Neural cell (in vitro differentiated cells): ENCODE results near the gene ELMO1. TPM values are rescaled to one million over a fixed set of nuclear protein-coding genes. Genes with fewer than 3 reads are reported as not detected.

Experiments
- H2AFZ ChIP-seq: fragments of 200-600, 300-800 bp; sonication (generic), shearing (Covaris generic); 2 replicates; pipeline ENCODE4 v1.6.0; 2014; ENCODE audit warnings: low read depth, mild to moderate bottlenecking, antibody characterized with exemption, low read length, moderate library complexity
- H3F3A ChIP-seq: fragments of 200-600 bp; shearing (Covaris generic); 2 replicates; pipeline ENCODE4 v1.6.1; 2016; ENCODE audit warnings: mild to moderate bottlenecking, moderate library complexity, mixed read lengths, antibody characterized with exemption, low read length; ENCODE audit not compliant: insufficient read depth, poor library complexity, severe bottlenecking
- H3K27ac ChIP-seq: fragments of 200-600, 300-800 bp; sonication (generic), shearing (Covaris generic); 2 replicates; pipeline ENCODE4 v1.5.1; 2014; ENCODE audit warnings: mild to moderate bottlenecking, low read length, moderate library complexity
- H3K27me3 ChIP-seq: fragments of 300-800, 200-600 bp; sonication (generic), shearing (Covaris generic); 2 replicates; pipeline ENCODE4 v1.6.0; 2014; ENCODE audit warnings: mild to moderate bottlenecking, low read depth, low read length, moderate library complexity; ENCODE audit not compliant: insufficient read depth
- H3K36me3 ChIP-seq: fragments of 300-800, 200-600 bp; sonication (generic), shearing (Covaris generic); 2 replicates; pipeline ENCODE4 v1.5.1; 2014; ENCODE audit warnings: mild to moderate bottlenecking, antibody characterized with exemption, low read length, moderate library complexity; ENCODE audit not compliant: insufficient read depth
- H3K4me2 ChIP-seq: fragments of 300-800, 200-600 bp; sonication (generic), shearing (Covaris generic); 2 replicates; pipeline ENCODE4 v1.6.0; 2014; ENCODE audit warnings: mild to moderate bottlenecking, low read length
- H3K4me3 ChIP-seq: fragments of 300-800, 200-600 bp; sonication (generic), shearing (Covaris generic); 2 replicates; pipeline ENCODE4 v1.5.1; 2014; ENCODE audit warnings: mild to moderate bottlenecking, low read length, moderate library complexity
- H3K79me2 ChIP-seq: fragments of 200-600 bp; shearing (Covaris generic); replicated peaks from 2 replicates; pipeline ENCODE4 v1.6.0; 2014; ENCODE audit warnings: mild to moderate bottlenecking, low read length, moderate library complexity; ENCODE audit not compliant: insufficient read depth
- H3K9ac ChIP-seq: fragments of 300-800, 200-600 bp; sonication (generic), shearing (Covaris generic); 2 replicates; pipeline ENCODE4 v1.6.1; 2016; ENCODE audit warnings: mild to moderate bottlenecking, low read length, mixed read lengths
- H3K9me2 ChIP-seq: fragments of 200-600 bp; shearing (Covaris generic); 2 replicates; pipeline ENCODE4 v1.6.1; 2016; ENCODE audit warnings: mild to moderate bottlenecking, low read length, mixed read lengths; ENCODE audit not compliant: insufficient read depth
- H3K9me3 ChIP-seq: fragments of 200-600, 300-800 bp; sonication (generic), shearing (Covaris generic); 2 replicates; pipeline ENCODE4 v1.6.1; 2016; ENCODE audit warnings: mild to moderate bottlenecking, mixed run types, low read length, moderate library complexity, mixed read lengths
- H4K20me1 ChIP-seq: fragments of 200-600 bp; shearing (Covaris generic); 2 replicates; pipeline ENCODE4 v1.6.1; 2016; ENCODE audit warnings: mild to moderate bottlenecking, mixed run types; ENCODE audit not compliant: insufficient read depth
- CTCF ChIP-seq: fragments of 450-650 bp; IDR thresholded peaks from 2 replicates; pipeline ENCODE4 v1.5.1; 2014; ENCODE audit warnings: antibody characterized with exemption, mild to moderate bottlenecking, moderate library complexity; ENCODE audit not compliant: poor library complexity, severe bottlenecking
- EP300 ChIP-seq: fragments of 450-650 bp; conservative IDR thresholded peaks from 2 replicates; pipeline ENCODE4 v1.6.1; 2014; ENCODE audit warnings: antibody characterized with exemption, mild to moderate bottlenecking, moderate library complexity; ENCODE audit not compliant: poor library complexity, severe bottlenecking
- EZH2 ChIP-seq: fragments of 200-600, 300-800 bp; shearing (Covaris generic), sonication (generic); IDR thresholded peaks from 2 replicates; pipeline ENCODE4 v1.6.1; 2014; ENCODE audit warnings: antibody characterized with exemption, low read length, borderline replicate concordance, mild to moderate bottlenecking; ENCODE audit not compliant: insufficient read depth, poor library complexity, severe bottlenecking
- MXI1 ChIP-seq: fragments of 450-650 bp; conservative IDR thresholded peaks from 2 replicates; pipeline ENCODE4 v1.6.1; 2014; ENCODE audit warnings: antibody characterized with exemption, mild to moderate bottlenecking; ENCODE audit not compliant: poor library complexity, severe bottlenecking
- POLR2AphosphoS5 ChIP-seq: IDR thresholded peaks from 2 replicates; pipeline ENCODE4 v1.6.1; 2012
- RAD21 ChIP-seq: fragments of 450-650 bp; conservative IDR thresholded peaks from 2 replicates; pipeline ENCODE4 v1.6.1; 2014; ENCODE audit warnings: antibody characterized with exemption, mild to moderate bottlenecking, moderate library complexity
- REST ChIP-seq: IDR thresholded peaks from 2 replicates; pipeline ENCODE4 v1.6.1; 2012; ENCODE audit warnings: borderline replicate concordance
- SMC3 ChIP-seq: fragments of 450-650 bp; conservative IDR thresholded peaks from 2 replicates; pipeline ENCODE4 v1.6.1; 2014; ENCODE audit warnings: antibody characterized with exemption, mild to moderate bottlenecking, moderate library complexity; ENCODE audit not compliant: poor library complexity
- TAF1 ChIP-seq: IDR thresholded peaks from 2 replicates; pipeline ENCODE4 v1.6.1; 2012; ENCODE audit warnings: low read depth
- polyA plus RNA-seq: library from polyadenylated mRNA; depleted of rRNA; stranded (reverse); fragments of >200 nt; gene quantifications from 2 replicates; pipeline ENCODE4 v1.2.3, GENCODE V29; 2014

The ELMO1 gene
- polyA plus RNA-seq, 1 donor from 2014 or later: 12.2 TPM

- no peak overlapping the region for H3K9ac ChIP-seq
- H3K36me3 ChIP-seq: no peaks in the 10 kb centered on the region
- H3K27ac ChIP-seq: no peak overlapping the region
- H3K9me2 ChIP-seq: no peaks in the 10 kb centered on the region
- peaks cover 3% of the 10 kb centered on the region for H3K79me2 ChIP-seq
- no peak overlapping the region for H3K4me2 ChIP-seq
- TF ChIP-seq POLR2AphosphoS5: no peak
- TF ChIP-seq EZH2: no peak
- TF ChIP-seq EP300: no peak
- TF ChIP-seq TAF1: no peak
- TF ChIP-seq RAD21: no peak
- TF ChIP-seq REST: no peak
- no peak for TF ChIP-seq MXI1
- no peak for TF ChIP-seq SMC3
- no peak for TF ChIP-seq CTCF
- no peak overlapping the region for H2AFZ ChIP-seq
- H4K20me1 ChIP-seq: no peaks in the 10 kb centered on the region
- H3K27me3 ChIP-seq: no peaks in the 10 kb centered on the region
- H3F3A ChIP-seq: peaks cover 7% of the 10 kb centered on the region
- no peaks in the 10 kb centered on the region for H3K9me3 ChIP-seq
- H3K4me3 ChIP-seq: no peak overlapping the region
These were observed 16.3 kb downstream of the ELMO1 start for GRCh38 chr7:37432281-37432920.

- no peaks in the 10 kb centered on the region for H3K9me3 ChIP-seq
- no peaks in the 10 kb centered on the region for H3K36me3 ChIP-seq
- TF ChIP-seq MXI1: no peak
- no peak for TF ChIP-seq RAD21
- no peak for TF ChIP-seq EZH2
- TF ChIP-seq POLR2AphosphoS5: no peak
- no peak for TF ChIP-seq REST
- TF ChIP-seq TAF1: no peak
- TF ChIP-seq CTCF: no peak
- TF ChIP-seq SMC3: no peak
- no peak for TF ChIP-seq EP300
- no peaks in the 10 kb centered on the region for H3K9me2 ChIP-seq
- no peak overlapping the region for H3K9ac ChIP-seq
- no peaks in the 10 kb centered on the region for H4K20me1 ChIP-seq
- no peaks in the 10 kb centered on the region for H3K27me3 ChIP-seq
- no peak overlapping the region for H3K27ac ChIP-seq
- peaks cover 3% of the 10 kb centered on the region for H3K79me2 ChIP-seq
- H3F3A ChIP-seq: peaks cover 11% of the 10 kb centered on the region
- H3K4me2 ChIP-seq: no peak overlapping the region
- no peak overlapping the region for H3K4me3 ChIP-seq
- H2AFZ ChIP-seq: no peak overlapping the region
These were observed 17.3 kb downstream of the ELMO1 start for GRCh38 chr7:37431413-37431812.
